ENCODE results near the gene TMEM186. TPM values are rescaled to one million over a fixed set of nuclear protein-coding genes. Genes with fewer than 3 reads are reported as not detected.

Gene TMEM186
- total and polyA plus RNA-seq, 8 donors = 2.7 to 9.3 (median 4.4) TPM

GRCh38 chr16:8826278-8826879 lies 28.9 kb upstream of the TMEM186 start:
- DNase-seq (no peak), ATAC-seq (no peak), FAIRE-seq (no peak)
- Histone ChIP-seq H3K27ac (no peak overlapping the region), H3K27me3 (no peaks in the 10 kb centered on the region), H3K4me3 (no peak overlapping the region), H3K4me1 (no peaks in the 10 kb centered on the region), H3K9me3 (no peaks in the 10 kb centered on the region), H3K36me3 (peaks cover 0 to 10% (median 6%) of the 10 kb centered on the region in 3 donors)
- intact Hi-C loops (cut with DNase I) = no loop called here
- 63 to 83% methylated on average over 3 of the region's 3 CpGs for WGBS, 2 donors
- TF ChIP-seq, protein P1, sequence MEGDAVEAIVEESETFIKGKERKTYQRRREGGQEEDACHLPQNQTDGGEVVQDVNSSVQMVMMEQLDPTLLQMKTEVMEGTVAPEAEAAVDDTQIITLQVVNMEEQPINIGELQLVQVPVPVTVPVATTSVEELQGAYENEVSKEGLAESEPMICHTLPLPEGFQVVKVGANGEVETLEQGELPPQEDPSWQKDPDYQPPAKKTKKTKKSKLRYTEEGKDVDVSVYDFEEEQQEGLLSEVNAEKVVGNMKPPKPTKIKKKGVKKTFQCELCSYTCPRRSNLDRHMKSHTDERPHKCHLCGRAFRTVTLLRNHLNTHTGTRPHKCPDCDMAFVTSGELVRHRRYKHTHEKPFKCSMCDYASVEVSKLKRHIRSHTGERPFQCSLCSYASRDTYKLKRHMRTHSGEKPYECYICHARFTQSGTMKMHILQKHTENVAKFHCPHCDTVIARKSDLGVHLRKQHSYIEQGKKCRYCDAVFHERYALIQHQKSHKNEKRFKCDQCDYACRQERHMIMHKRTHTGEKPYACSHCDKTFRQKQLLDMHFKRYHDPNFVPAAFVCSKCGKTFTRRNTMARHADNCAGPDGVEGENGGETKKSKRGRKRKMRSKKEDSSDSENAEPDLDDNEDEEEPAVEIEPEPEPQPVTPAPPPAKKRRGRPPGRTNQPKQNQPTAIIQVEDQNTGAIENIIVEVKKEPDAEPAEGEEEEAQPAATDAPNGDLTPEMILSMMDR (IDR thresholded peaks at IDR 0.05) = no peak

GRCh38 chr16:8822403-8822802 lies 25.0 kb upstream of the TMEM186 start:
- no peak overlapping the region for H3K27ac ChIP-seq
- no peaks in the 10 kb centered on the region for H3K9me3 ChIP-seq
- DNase-seq (no peak), FAIRE-seq (no peak), ATAC-seq (no peak)
- H3K36me3 ChIP-seq = peaks cover 0 to 12% (median 0%) of the 10 kb centered on the region in 3 donors
- 75 to 78% methylated on average over 3 of the region's 3 CpGs for WGBS, 2 donors
- no peaks in the 10 kb centered on the region for H3K4me1 ChIP-seq
- TF ChIP-seq, protein P1 (IDR thresholded peaks at IDR 0.05) = no peak
- no peaks in the 10 kb centered on the region for H3K27me3 ChIP-seq
- intact Hi-C loops (cut with DNase I) = no loop called here
- H3K4me3 ChIP-seq = no peak overlapping the region

DNA sequence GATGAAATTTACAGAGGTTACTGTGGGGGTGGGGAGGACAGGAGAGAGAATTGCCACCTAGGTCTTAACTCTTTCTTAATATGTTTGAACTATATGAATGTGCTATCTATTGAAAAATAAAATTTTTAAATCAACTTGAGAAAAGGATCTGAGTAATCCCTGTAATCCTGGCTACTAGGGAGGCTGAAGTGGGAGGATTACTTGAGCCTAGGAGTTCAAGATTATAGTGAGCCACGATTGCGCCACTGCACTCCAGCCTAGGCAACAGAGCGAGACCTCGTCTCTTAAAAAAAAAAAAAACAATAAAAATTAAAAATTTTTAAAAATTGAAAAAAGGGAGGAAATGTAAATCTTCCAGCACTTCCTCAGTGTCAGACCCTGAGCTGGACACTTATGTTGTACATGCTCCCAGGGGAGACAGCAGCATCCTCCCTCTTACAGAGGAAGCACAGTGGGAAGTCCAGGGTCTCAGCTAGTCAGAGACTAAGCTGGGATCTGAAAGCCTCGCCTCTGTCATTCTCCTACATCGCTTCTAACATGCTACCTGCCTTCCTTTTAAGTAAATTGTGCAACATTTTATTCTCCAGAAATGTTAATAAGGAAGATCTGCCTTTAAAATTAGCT lies 22.1 kb upstream of the TMEM186 start:
- ATAC-seq (no peak), DNase-seq (no peak), FAIRE-seq (no peak)
- Histone ChIP-seq H3K36me3 (peaks cover 3 to 28% (median 14%) of the 10 kb centered on the region in 3 donors), H3K4me1 (no peaks in the 10 kb centered on the region), H3K9me3 (no peaks in the 10 kb centered on the region), H3K27ac (no peak overlapping the region), H3K27me3 (no peaks in the 10 kb centered on the region), H3K4me3 (no peak overlapping the region)
- WGBS, 2 donors = 86 to 88% methylated on average over 6 of the region's 6 CpGs
- intact Hi-C loops (cut with DNase I) = no loop called here
- TF ChIP-seq, protein P1 (IDR thresholded peaks at IDR 0.05) = no peak

DNA sequence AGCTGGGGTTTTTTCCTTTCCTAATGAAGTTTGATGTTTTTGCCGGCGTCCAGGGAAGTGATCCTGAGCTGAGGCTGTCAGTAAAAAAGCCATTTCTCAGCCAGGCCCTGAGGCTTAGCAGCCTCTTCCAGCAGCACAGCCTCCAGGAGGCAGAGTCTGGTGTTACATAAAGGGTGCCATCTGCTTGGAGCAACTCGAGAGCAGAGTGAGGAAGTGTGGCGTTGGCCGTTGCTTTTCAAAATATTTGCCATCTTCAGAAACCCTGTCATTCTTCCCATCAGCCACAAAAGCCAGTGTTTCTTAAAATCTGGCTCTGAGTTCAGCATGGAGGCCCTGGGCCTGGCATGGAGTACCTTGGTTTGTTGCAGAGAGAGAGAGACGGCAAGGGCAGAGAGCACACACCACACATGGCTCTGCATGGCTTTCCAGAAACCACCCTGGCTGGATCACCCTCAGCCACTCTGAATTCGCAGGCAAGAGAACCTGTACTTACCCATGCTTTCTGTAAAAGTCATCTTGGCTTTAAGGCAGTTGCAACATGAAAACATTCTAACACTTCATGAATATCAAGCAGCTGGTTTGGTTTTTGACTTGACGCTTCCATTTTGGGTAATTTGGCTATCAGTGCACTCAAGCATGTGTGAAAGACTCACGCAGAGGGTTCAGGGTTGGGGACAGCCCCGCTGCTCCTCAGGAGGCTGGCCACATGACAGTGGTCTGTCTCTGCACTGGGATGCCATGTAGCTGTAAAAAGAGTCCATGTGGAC lies 21.2 kb upstream of the TMEM186 start:
- no peak for FAIRE-seq
- intact Hi-C loops (cut with DNase I) = no loop called here
- WGBS, 2 donors = 87 to 92% methylated on average over 10 of the region's 10 CpGs
- Histone ChIP-seq H3K27me3 (no peaks in the 10 kb centered on the region), H3K9me3 (no peaks in the 10 kb centered on the region), H3K36me3 (peaks cover 3 to 36% (median 22%) of the 10 kb centered on the region in 3 donors), H3K4me3 (no peak overlapping the region), H3K4me1 (no peaks in the 10 kb centered on the region), H3K27ac (no peak overlapping the region)
- no peak for ATAC-seq
- TF ChIP-seq, protein P1 (IDR thresholded peaks at IDR 0.05) = no peak
- DNase-seq = no peak

Data from pancreas (tissue), 10 donors.